IMR-90 (cell line): ENCODE measurements around the gene LIN52. TPM values are rescaled to one million over a fixed set of nuclear protein-coding genes. Genes with fewer than 3 reads are reported as not detected.

ENCODE experiments used
- ELK1 ChIP-seq: fragments of 150-350 bp; IDR thresholded peaks from 2 replicates; pipeline ENCODE4 v1.6.1; 2016; ENCODE audit warnings: low read depth, mild to moderate bottlenecking, low read length, moderate library complexity, borderline replicate concordance
- polyA plus RNA-seq, 3 experiments: library from polyadenylated mRNA; depleted of rRNA; stranded (reverse); fragments of >200 nt; gene quantifications; 2 replicates each; pipeline ENCODE4 v1.2.3, GENCODE V29; 2012; ENCODE audit warnings: low replicate concordance in 1 of 3
- total RNA-seq: library from RNA; depleted of rRNA; stranded (reverse); fragments of >200 nt; gene quantifications from 2 replicates; pipeline ENCODE4 v1.2.3, GENCODE V29; 2012

The LIN52 gene
- total and polyA plus RNA-seq, 2 of the 4 experiments (the other 2 are of a cell fraction): 6.1 to 11.5 TPM

GRCh38 chr14:74239848-74240793, 155.4 kb downstream of the LIN52 start (continued):
- TF ChIP-seq ELK1: no peak
